Activated effector memory CD4-positive, alpha-beta T cell treated with anti-CD3 and anti-CD28 coated beads, Interleukin-2, amount 50 U/mL, for 16 hours (primary cell): ENCODE data around the gene MYO9A.

Source experiments
- DNase-seq: peaks from one replicate; pipeline ENCODE4 v3.0.0-alpha.2; 2020

Gene MYO9A

DNA sequence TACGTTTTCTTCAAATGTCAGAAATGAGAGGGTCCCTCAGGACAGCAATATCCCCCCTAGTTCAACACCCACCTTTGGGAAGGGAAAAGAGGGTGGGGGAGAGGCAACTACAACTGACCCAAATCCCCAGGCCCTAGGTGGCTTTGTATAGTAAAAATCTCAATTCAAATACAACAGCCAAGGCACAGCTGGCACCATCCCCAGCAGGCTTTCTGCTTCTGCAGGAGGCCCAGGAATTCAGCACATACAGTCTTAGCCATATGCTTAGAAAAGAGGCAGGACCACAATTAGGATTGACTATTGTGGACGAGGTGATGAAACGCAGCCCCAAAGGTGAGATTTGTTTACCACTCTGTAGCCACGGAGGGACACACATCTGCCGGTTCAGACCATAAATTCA, 291.8 kb downstream of the MYO9A start:
- DNase-seq: no peak

DNA sequence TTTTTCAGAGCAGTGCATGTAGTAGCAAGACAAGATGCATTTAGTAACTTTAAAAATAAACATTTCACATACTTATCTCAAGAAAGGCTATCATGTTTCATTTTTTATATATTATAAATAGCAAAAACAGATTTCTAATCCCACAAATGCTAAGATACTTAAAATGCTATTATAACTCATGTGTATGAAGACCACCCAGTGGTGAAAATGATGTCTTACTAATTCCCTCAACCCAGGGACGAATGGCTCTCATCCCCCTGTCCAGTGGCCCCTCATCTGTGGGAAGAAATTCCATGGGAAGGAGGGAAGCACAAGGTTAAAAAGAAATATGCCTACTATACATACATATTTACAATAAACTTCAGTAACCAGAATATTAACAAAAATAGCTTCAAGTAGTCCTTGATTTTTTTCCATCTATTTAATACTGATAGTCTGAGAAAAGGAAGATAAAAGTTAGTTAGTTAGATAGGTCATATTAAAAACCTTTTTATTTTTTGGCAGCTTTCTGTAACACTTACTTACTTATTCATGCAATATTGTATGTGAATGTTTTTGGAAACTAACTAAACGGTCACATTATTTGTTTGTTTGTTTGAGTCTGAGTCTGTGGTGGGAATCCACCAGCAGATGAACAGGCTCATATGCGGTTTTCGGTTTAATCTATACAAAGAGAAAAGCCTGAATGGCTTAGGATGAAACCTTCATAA, 292.8 kb downstream of the MYO9A start:
- no peak for DNase-seq

- DNase-seq: no peak
These were observed 294.1 kb downstream of the MYO9A start for GRCh38 chr15:71823801-71824200.

- DNase-seq: no peak
These were observed 294.9 kb downstream of the MYO9A start for GRCh38 chr15:71822890-71823630.

GRCh38 chr15:71821547-71822129, 296.3 kb downstream of the MYO9A start:
- DNase-seq: no peak

DNA sequence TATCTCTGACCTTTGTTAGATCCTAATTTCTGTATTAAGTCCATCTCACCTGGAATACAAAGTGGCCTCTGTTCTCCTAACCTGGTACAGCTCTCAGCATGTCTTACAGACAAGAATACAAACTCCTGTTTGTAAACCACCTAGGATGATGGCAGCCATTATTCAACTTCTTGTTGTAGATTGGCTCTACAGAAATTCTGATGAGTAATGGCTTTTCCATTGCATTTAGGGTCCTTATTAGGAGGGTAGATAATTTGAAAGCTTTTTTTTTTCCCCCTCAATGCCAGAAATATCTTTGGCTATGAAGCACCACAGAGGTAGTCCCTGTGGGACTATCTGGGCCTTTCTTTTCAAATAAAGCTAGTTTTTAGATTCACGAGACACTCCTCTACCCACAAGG, 297.8 kb downstream of the MYO9A start:
- no peak for DNase-seq

DNA sequence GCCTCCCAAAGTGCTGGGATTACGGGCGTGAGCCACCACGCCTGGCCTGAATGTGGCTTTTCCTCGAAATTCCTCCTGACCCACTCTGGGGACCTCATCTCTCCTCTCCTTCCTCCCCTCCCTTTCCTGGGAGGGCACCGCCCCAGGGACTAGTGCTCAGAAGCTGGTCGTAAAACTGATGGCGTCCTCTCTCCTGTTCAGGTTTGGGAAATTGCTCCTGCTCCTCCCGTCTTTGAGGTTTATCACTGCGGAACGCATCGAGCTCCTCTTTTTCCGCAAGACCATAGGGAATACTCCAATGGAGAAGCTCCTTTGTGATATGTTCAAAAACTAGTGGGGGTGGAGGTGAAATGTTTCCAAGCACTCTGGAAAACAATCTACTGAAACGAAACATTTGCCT, 300.6 kb downstream of the MYO9A start:
- no peak for DNase-seq

DNA sequence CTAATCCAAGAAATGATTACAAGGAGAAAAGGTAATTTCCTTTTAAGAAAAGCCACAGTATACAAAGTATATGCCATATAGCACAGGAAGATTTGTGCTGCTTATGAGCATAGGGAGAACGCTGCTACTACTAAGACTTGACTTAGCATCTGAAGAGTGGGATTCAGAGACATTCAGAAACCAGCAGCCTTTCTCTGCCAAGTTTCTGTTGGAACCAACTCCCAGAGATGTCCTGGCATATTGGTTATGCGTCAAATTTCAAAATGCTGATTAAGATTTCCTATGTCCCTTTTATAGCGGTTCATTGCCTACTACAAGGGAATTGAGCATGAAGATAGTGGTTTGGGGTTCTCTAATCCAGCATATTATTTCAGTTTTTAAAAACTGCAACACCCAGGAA, 302.6 kb downstream of the MYO9A start:
- DNase-seq: no peak

DNA sequence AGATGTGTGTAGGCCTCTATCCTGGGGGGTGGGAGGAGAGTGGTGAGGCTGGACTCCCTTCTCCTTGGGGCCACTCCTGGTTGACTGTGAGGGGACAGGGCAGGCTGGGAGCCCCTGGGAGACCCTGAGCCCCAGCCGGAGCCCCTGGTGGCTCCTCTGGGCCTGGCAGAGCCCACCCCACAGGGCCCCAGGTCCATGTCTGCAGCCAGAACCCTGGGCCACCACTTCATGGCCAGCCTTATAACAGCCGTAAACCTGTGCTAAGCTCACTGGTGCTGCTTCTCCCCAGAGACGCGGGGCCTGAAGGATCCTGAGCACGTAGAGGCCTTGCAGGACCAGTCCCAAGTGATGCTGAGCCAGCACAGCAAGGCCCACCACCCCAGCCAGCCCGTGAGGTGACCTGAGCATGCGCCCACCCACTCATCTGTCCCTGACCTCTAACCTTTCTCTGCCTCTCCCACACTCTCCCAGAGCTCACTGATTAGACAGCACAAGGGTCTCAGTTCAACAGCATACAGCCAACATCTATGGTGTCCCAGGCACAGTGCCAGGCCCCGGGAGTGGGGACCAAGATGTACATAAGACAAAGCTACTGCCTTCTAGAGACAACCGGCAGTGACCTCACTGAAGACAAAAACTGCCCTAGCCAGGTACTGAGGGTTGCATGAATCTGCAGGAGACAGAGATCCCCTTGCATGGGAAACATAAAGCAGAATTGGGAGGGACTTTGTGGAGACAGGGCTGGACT, 304.1 kb downstream of the MYO9A start:
- DNase-seq: no peak

- DNase-seq: no peak
These were observed 304.8 kb downstream of the MYO9A start for GRCh38 chr15:71812966-71813722.

GRCh38 chr15:71811752-71812735, 305.9 kb downstream of the MYO9A start:
- DNase-seq: no peak

GRCh38 chr15:71811036-71811736, 306.8 kb downstream of the MYO9A start:
- no peak for DNase-seq

DNA sequence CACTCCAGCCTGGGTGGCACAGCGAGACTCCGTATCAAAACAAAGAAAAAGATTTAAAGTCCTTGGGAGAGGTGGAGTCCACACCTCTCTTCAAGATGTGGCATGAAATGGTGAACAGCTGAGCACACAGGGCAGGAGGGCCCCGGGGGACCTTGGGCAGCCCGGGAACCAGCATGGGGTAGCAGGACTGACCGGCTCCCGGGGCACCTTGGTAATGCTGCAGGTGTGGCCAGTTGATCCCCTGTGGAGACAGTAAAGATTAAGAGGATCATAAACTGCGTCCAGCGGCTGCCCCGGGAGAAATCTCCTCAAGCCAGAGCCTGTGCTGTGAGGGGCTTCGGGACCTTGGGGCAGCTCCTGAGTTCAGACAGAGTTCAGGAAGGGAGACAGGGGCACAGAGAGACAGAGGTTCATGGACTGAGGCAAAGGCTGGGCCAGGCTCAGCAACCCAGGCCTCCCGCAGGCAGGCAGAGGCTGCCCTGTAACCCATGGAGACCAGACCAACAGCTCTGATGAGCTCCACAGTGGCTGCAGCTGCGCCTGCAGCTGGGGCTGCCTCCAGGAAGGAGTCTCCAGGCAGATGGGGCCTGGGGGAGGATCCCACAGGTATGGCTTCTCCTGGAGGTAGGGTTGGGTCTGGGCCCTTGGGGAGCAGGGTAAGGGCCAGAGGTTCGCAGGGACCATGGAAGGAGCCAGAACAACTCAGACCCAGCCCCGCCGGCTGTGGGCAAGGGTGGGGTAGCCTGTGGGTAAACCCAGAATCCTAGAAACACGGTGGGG, 307.5 kb downstream of the MYO9A start, which contains the start of gene NR2E3:
TSS of gene NR2E3 (plus strand) at position 299 of the 780 bp plus-strand sequence. CDS start at position 489, 190 bp downstream.
- no peak for DNase-seq

DNA sequence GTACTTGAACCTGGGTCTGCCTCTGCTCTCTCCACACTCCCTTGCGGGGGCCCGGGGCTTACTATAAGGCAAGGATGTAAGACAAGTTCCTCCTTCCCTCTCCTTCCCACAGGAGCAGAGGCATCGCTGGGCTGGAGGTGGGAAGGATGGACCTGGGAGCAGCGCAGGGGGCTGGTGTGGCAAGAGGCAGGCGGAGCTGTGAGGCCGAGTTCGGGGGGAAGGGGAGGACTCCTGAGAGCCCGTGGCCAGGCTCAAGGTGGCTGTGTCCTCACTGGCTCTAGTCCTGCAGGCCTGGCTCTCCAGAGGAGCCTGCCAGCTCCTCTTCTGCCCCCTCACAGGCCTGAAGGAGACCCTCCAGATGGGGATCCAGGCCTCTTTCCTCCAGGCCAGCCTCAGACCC, 308.6 kb downstream of the MYO9A start:
- DNase-seq: no peak

DNA sequence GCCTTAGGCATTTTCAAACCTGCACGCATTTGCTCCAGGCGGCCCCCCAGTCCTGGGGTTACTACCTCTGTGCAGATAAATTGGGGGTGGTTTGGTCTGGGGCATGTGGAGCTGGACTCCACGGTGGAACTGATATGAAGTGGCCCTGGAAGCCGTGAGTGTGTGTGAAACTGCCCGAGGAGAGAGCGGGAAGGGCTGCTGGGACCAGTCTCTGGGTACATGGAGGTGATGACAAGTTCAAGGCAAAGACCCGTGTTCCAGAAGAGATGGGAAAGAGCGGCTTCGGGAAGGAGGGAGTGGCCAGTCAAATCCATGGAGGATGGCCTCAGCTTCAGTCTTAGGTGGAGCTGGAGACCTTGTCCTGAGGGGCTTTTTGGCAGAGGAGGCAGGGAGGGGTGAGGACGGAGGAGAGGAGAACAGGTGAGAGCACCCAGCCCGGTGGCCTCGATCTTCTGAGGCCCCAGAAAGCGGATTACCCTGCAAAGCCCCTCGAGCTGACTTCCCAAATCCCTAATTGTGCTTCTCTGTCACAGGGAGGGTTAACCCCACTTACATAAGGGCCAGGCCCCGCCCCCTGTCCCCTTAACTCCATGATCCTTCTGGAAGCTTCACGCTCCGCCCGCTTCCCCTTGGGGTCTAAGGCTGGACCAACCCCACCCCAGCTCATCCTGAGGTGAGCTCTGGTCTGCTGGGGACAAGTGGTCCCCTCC, 309.5 kb downstream of the MYO9A start:
- DNase-seq: no peak

DNA sequence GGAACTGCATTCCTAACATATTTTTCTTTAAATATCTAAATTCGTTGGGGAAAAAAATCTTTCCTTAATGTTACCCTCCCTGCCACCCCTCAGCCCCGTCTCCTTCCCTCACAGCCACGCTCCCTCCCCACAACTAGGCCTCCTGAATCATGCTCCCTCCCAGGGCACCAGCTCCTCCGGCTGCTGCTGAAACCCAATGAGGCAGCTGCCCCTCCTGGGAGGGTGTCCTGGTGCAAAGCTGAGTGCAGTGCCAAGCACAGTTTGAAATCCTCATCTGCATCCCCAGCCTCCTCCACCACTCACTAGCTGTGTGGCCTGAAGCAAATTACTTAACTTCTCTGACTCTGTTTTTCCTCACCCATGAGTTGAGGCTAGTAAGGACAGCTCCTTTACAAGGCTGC, 310.3 kb downstream of the MYO9A start:
- DNase-seq: no peak

GRCh38 chr15:71807125-71807629, 310.8 kb downstream of the MYO9A start:
- DNase-seq: no peak

- DNase-seq: no peak
These were observed 311.5 kb downstream of the MYO9A start for GRCh38 chr15:71806452-71806931.
